GM18907 (cell line): Measurements from ENCODE around the gene COQ8A.
"Not testable (repeated sequence)": the region's sequence is repeated elsewhere in the genome, so short reads cannot be mapped to it uniquely, and the experiment has no call there.

Experiments
- ATAC-seq: cut with Tn5 transposase; IDR thresholded peaks from one replicate; pipeline ENCODE4 v1.9.1; 2021; ENCODE audit warnings: mild to moderate bottlenecking, moderate library complexity; ENCODE audit not compliant: unreplicated experiment

COQ8A gene

DNA sequence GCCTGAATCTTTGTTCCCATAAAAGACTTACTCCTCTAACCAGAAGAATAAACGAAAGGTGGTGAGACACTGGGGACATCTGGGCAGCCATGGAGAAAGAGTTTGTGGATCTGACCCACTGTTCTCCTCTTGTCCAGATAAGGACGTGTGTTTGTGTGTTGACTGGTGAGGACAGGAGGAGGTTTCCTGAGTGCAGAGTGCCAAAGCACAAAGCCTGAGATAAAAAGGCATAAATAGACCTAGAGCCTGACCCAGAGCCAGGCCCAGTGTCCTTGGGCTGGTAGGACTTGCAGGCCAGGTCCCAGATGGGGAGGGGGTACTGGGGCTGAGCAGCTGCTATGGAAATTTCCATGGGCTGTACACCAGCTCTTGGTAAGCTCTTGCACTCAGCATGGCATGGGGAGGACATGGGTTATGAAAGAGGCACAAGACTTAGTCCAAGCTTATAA, 19.6 kb upstream of the COQ8A start:
- no peak for ATAC-seq

DNA sequence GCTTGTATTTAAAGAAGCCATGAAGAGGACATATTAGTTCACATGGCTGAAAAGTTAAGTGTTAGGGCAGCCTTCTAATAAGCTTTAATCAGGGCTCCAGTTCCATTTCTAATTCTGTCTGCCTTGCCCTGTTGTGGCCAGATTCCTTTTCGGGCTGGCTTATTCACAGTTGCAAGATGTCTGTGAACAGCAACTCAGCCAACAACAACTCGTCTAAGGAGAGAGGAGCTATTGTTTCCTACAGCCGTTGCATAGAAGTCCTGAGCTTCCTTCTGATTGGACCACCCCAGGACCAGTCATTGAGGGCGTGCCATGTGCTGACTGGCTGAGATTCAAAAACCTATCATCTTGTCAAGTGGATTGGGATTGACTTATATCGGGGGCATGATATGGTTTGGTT, 18.6 kb upstream of the COQ8A start:
- ATAC-seq, result no peak

DNA sequence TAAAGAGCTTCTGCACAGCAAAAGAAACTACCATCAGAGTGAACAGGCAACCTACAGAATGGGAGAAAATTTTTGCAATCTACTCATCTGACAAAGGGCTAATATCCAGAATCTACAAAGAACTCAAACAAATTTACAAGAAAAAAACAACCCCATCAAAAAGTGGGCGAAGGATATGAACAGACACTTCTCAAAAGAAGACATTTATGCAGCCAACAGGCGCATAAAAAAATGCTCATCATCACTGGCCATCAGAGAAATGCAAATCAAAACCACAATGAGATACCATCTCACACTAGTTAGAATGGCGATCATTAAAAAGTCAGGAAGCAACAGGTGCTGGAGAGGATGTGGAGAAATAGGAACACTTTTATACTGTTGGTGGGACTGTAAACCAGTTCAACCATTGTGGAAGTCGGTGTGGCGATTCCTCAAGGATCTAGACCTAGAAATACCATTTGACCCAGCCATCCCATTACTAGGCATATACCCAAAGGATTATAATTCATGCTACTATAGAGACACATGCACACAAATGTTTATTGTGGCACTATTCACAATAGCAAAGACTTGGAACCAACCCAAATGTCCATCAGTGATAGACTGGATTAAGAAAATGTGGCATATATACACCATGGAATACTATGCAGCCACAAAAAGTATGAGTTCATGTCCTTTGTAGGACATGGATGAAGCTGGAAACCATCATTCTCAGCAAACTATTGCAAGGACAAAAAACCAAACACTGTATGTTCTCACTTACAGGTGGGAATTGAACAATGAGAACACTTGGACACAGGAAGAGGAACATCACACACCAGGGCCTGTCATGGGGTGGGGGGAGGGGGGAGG, 10.6 kb upstream of the COQ8A start:
- ATAC-seq, result not testable (repeated sequence)

DNA sequence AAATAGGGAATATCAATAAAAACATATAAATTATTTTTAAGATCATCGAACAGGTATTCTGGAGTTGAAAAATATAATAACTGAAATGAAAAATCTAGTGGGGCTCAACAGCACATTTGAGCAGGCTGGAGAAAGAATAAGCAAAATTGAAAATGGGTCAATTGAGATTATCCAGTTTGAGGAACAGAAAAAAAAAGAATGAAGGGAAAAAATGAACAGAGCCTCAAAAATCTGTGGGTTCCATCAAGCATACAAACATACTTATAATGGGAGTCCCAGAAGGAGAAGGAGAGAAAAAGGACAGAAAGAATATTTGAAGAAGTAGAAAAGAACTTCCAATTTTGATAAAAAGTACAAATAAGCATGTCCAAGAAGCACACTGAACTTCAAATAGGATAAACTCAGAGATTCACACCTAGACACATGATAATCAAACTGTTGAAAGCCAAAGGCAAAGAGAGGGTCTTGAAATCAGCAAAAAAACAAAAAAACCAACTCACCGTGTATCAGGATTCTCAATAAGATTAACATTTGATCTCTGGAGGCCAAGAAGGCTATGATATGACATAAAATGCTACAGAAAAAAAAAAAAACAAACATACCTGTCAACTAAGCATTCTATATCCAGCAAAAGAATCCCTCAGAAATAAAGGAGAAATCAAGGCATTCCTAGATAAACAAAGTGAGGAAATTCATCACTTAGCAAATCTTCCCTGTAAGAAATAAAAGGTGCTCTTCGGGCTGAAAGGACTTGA, 5.4 kb upstream of the COQ8A start:
- no peak for ATAC-seq

DNA sequence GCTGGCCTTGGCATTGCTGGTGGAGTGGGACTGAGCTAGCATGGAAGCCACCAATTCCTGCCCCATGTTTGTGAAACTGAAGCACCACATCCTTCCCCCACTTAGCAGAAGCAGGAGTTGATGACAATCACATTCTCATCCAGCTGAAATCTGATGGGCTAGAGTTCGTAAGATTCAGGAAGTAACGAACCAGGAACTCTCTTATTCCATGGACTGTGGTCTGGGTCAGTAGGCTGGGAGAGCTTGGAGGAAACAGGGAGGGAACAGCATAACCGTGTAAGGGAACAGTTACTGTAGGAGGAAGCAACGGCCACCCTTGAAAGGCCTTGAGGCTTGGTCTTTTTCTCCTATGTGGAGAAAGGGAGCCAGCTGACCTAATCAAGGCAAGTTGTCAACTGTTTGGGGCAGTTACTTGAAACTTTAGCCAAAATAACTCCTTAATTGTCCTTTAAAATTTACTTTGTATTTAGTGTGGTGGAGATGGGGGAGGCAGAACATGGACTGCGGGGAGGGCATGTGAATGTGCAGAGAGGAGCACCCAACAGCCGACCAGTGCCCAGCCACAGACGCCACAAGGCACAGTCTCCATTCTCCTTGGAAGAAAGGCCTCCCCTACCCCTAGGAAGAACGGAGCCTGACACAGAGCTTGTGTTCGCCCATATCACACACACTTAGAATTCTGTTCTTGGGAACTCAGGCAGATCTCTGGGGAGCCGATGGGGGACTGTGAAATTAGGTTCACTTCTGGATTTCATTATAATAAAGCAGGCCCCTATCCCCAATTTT, 2.0 kb upstream of the COQ8A start:
- ATAC-seq, result no peak

DNA sequence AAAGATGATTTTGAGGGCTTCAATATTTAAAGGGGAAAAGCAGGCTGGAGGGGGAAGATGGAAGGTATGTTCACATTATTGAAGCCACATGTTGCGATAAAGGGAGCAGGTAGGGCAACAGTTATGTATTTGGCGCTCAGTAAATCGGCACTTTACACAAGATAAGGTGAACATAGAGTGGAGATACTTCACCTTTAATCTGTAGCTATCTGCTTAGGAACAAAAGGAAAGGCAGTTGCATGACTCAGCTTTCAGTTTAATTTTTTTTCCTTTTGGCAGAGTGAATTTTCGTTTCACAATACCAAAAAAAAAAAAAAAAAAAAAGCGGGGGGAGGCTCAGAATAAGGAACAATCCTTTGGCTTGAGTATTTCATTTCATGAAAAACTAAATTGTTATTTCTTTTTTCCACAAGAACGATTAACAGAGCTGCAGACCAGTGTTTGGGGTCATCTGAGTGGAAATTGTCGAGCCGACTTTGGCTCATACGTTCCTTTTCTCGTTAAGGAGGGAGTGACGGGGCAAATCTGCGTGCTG, 1.1 kb upstream of the COQ8A start:
- no peak for ATAC-seq

DNA sequence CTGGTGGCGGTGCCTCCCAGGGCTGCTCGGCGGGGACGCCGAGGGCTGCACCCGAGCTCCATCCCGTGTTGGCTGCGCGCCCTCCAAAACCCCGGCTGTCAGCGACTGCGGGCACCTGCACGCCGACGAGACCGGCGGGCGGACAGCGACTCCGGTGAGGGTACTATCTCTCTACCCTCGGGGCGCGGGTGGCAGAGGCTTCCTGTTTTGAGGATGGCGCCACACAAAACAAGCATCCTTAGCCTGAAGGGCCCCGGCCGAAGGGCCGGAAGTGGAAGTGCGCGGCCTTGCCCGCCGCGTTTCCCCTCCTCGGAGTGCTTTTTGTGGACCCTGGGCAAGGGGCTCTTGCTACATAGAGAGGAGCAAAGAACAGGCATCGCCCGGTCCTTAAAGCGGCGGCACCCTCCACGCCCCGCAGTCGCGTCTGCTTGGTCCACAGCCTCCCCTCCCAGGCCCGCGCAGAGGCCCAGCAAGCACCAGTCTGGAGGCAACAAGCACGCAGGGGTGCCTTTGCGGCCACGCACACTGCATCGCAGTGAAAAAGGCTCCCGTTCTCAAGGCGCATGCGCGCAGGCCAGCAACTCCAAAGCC, 561 bp upstream of the COQ8A start:
- peak; percentile 51 for ATAC-seq

DNA sequence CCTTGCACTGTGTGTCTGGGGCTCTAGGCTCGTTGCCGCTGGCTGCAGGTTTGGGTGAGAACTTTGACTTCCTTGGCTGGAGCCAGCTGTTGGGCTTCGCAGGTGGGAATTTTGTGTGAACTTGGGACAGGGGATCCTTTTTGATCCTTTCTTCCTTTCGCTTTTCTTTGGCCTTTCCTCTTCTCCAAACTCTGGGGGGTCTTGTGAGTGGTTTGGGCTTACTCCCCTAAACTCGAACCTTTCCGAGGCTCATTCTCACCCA, 643 bp downstream of the COQ8A start:
- ATAC-seq, result no peak

DNA sequence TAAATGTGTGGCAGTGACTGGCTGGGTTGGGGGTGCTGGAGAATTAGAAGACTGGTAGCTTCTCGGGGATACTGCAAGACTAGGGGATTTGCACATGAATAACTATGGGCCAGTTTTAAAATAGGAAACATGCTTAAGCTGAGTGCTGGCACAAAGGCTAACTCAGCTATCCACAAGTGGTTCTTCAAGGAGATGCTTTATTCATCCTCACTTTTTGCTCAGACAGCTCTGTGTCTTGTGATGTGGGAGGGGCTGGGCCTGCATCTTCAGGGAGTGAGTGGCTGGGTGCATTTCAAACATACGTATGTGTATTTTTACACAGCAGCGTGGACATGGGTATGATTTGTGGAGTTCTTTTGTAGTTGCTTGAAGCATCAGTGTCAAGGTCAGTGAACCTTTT, 2.3 kb downstream of the COQ8A start:
- ATAC-seq, result no peak

DNA sequence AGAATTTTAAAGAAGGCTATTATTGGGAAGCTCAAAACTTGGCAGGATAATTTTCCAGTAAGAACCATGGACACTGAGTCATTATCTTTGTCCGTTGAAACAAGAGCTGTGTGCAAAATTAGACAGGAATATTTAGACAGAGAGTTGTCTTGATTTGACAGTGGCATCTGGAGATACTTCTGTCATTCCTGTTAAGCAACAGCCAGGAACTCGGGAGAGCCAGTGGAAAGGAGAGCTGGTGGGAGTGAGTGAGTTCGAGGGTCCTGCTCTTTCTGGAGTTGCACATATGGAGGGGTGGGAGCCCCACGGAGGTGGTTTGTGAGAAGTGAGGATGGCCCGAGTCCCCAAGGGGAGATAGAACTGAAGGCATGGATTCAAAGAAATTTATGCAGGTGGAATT, 3.1 kb downstream of the COQ8A start:
- no peak for ATAC-seq

DNA sequence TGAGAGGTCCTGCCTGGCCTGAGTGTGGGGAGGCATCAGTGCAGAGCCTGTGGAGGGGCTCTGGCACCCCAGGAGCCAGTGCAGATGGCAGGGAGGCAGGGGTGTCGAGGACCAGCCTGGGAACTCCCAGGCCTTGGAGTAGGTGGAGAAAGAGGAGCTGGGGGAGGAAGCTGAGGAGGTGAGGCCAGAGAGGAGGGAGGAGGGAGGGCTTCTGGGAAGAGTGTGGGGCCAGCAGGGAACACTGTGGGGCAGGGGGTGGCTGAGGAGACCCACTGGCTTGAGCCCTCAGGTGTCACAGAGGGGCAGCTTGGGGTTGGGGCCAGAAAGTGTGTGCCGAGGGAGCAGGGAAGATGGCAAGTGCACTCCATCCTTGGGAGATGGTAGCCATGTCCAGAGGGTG, 3.8 kb downstream of the COQ8A start:
- ATAC-seq, result no peak

DNA sequence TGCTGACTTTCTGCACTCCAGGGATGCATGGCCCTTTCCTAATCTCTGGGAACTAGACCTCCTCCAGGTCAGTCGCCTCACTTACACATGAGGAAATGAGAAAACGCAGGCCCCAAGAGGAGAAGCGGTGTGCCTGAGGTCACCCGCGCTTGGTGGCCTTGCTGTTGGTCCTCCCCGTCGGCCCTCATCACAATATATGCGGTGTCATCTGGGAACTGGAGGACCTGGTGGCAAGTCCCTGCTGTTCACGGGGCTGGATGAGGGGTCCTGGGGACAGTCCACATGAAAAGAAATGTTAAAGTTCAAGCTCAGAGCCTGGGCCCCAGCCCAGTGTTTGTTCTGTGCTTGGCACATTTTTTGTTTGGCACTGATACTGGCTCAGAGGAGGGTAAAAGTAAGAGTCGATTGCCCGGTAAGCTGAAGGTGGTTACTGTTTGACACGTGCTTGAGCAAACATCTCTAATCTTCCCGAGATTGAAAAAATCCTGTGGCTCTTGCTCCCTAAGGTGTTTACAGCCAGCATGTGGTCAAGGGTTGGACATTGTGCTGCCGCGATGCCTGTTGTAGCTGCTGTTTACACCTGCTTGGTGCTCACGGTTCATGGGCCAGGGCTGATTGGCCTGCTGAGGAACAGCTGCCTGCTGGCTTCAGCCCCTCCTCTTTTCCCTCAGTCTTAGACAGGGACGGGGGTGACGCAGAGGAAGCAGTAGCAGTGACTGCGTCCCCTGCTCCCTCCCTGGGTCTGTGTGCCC, 5.2 kb downstream of the COQ8A start:
- no peak for ATAC-seq

DNA sequence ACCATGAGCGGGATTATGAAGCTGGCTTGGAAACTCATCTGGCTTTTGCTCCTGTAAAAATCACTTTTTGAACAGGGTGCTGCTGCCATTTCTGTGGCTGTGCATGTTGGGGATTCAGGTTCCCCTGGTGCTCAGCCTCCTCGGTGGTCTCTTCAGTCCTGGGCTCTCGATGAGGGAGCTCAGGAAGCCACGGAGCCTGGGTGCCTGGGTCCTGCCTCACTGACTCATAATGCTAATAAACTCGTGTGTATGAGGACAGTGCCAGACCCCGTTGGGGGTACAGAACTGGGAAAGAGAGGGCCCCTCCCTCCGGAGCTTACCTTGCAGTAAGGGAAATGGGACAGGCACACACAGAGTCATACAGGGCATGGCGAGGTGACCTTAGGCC, 5.8 kb downstream of the COQ8A start:
- ATAC-seq, result no peak

DNA sequence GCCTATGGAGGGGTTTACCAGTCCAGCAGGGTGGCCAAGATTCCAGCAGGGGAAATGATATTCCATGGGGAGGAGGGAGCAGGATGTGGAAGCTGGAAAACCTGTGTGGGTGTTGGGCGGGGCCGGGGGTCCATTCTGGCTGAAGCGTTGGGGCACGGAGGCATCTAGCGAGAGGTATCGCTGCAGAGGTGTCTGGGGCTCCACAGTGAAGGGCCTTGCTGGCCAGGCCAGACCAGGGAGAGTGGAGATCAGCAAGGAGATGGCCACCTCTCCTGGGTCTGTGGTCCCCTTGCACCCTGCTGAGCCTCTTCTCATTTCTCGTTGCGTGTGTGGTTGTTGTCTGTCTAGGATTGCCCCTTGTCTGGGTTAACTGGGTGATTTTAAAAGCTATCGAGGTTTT, 6.2 kb downstream of the COQ8A start:
- ATAC-seq, result no peak

DNA sequence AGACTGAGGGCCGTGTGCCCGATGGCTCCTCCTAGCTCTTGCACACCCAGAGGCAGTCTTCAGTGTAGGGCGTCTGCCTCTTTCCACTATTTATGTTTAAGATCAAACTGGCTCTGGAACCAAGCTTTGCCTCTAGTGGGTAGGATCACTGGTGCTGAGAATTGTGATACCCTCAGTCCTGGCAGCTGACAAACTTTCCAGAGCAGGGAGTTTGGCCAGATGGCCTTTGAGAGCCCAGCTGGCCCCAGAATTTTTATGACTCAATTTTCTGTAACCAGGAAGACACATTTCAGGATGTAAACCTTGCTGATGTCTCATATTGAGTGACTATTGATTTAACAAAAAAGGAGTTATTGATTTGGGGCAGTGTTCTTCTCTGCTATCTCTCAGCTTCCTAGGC, 6.7 kb downstream of the COQ8A start:
- no peak for ATAC-seq

DNA sequence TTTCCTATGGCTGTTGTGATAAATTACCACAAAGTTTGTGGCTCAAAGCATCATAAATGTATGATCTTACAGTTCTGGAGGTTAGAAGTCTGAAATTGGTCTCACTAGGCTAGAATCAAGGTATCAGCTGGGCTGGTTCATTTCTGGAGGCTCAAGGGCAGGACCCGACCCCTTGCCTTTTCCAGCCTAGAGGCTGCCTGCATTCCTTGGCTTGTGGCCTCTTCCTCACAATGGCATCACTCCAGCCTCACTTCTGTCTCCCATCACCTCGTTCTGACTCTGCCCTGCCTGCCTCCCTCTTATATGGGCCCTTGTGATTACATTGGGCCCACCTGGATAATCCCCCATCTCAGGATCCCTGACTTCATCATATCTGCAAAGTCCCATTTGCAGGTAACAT, 8.0 kb downstream of the COQ8A start:
- ATAC-seq, result no peak

DNA sequence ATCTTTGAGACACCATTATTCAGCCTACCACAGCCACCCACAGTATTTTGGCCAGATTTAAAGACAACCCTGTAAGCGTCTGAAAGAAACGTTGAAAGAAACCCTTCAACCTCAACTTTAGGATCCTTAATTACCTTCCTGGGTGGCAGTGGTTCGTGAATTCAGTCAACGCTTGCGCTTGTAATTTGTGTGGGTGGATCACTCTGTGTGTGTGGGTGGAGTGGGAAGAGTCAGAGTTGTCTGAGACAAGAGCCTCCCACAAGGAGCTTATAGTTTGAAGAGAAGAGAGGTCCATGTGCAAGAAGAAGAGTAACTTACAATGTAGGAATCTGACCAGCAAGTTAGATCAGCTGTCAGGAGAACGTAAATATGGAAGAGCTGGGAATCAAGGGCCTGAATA, 8.4 kb downstream of the COQ8A start:
- ATAC-seq, result no peak

DNA sequence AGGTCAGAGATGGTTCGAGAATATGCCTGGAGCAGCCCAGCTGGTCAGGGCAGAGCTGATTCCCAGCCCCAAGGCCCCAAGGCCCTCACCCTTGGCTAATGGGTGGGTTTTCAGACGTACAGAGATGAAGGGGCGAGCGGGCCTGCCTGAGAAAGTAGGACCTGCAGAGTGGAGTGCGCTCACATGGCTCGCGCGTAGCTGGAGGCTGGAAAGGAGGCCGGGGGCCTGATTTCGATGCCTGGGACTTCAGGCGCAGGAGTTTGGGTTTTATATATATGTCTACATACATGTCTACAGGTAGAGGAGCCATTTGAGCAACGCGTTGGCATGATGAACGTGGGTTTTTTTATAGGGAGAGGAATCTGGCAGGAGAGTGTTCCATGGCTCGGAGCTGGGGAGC, 8.9 kb downstream of the COQ8A start:
- no peak for ATAC-seq

DNA sequence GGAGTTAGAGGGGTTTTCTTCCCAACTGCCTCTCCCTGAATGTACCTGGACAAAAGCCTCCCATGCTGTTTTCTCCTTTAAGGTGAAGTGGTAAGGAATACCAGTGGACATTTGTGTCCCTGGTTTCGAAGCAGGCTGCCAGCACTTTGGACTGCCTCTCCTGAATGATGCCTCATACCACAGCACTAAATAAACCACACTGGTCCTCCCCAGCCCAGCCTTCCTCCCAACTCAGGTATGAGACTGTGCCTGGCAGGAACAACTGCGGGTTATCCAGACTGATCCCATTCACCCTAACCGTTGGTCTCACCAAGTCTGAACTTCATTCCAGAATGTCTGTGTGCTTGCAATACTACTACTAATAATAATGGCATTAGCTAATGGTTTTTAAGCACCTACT, 9.3 kb downstream of the COQ8A start:
- ATAC-seq, result no peak

DNA sequence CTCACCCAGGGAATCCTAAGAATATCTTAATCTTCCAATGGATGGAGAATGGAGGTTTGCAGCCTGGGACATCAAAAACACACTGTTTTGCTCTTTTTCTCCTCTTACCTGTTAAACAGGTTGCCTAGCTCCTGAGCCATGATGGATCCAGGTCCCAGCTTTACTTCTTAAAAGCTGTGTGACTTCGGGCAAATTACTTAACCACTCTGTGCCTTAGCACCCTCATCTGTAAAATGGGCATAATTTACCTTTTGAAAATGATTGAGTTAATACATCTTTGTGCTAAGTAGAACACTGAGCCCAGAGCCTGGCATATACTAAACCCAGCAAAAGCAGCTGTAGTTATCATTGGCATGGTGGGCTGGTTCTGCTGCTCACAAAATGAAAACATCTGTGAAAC, 10.2 kb downstream of the COQ8A start:
- no peak for ATAC-seq

DNA sequence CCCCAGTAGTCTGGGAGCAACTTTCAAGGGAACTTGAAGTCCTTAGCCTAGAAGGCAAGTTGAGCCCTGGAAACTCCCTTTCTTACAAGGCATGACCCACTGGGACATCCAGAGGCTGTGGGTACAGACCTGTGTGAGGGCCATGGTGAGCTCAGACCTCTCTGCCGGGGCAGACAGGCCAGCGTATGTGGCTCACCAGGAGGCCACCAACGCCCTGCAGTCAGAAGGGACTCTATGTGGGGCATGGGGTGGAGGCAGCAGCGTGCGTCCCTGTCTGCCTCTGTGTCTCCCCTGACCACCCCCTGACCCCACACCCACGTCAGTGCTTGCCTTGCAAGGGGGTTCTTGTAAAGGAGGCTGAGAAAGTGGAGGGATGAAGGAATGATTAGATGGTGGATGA, 10.8 kb downstream of the COQ8A start:
- ATAC-seq, result no peak
